Suprapubic skin (tissue), 4 donors: Measurements from ENCODE around the gene MFAP5. TPM values are rescaled to one million over a fixed set of nuclear protein-coding genes. Genes with fewer than 3 reads are reported as not detected.
A peak's percentile ranks its signal among the peaks of the same experiment; 100 is the strongest.

ENCODE experiments used
- DNase-seq, 2 donors: peaks; one replicate each; pipeline ENCODE4 v3.0.0-alpha.2; 2019; ENCODE audit warnings: low spot score in 2 of 2
- H3K27ac ChIP-seq: fragments of 200-600 bp; sonication (generic); one replicate; pipeline ENCODE4 v1.5.1; 2019
- H3K27me3 ChIP-seq: fragments of 200-600 bp; sonication (generic); one replicate; pipeline ENCODE4 v1.5.1; 2019
- H3K36me3 ChIP-seq: fragments of 200-600 bp; sonication (generic); one replicate; pipeline ENCODE4 v1.5.1; 2019
- H3K4me1 ChIP-seq: fragments of 200-600 bp; sonication (generic); one replicate; pipeline ENCODE4 v1.5.1; 2019
- H3K4me3 ChIP-seq: fragments of 200-600 bp; sonication (generic); one replicate; pipeline ENCODE4 v1.5.1; 2019; ENCODE audit warnings: mild to moderate bottlenecking
- H3K9me3 ChIP-seq: fragments of 200-600 bp; sonication (generic); one replicate; pipeline ENCODE4 v1.5.1; 2019
- CTCF ChIP-seq, 2 donors: fragments of 200-600 bp in 1 of 2; fragments of 450-650 bp in 1 of 2; sonication (generic) in 1 of 2; IDR thresholded peaks; one replicate each; pipeline ENCODE4 v1.5.1; 2016 to 2019; ENCODE audit warnings: antibody characterized with exemption in 2 of 2, mild to moderate bottlenecking in 1 of 2, moderate library complexity in 1 of 2
- EP300 ChIP-seq: sonication (generic); formaldehyde crosslinking; IDR thresholded peaks from one replicate; pipeline ENCODE4 v1.6.1; 2017; ENCODE audit warnings: antibody characterized with exemption
- POLR2A ChIP-seq, 2 donors: fragments of 450-650 bp; IDR thresholded peaks; one replicate each; pipeline ENCODE4 v1.6.1; 2017; ENCODE audit warnings: antibody characterized with exemption in 2 of 2, mild to moderate bottlenecking in 2 of 2, moderate library complexity in 2 of 2
- POLR2AphosphoS5 ChIP-seq, 3 donors: sonication (generic); formaldehyde crosslinking; IDR thresholded peaks; one replicate each; pipeline ENCODE4 v1.6.1; 2017; ENCODE audit warnings: antibody characterized with exemption in 3 of 3
- WGBS: methylation state at CpG from one replicate; pipeline ENCODE4 v1.1.5; 2018; 5-methylcytosine and 5-hydroxymethylcytosine counted together
- total RNA-seq, 4 donors: library from RNA; depleted of rRNA; stranded (reverse); fragments of >200 nt; gene quantifications; one replicate each; pipeline ENCODE4 v1.1.0, GENCODE V29; 2016

The MFAP5 gene
- total RNA-seq, 4 donors from 2014 or later: 18.1 to 70.5 (median 26.4) TPM

DNA sequence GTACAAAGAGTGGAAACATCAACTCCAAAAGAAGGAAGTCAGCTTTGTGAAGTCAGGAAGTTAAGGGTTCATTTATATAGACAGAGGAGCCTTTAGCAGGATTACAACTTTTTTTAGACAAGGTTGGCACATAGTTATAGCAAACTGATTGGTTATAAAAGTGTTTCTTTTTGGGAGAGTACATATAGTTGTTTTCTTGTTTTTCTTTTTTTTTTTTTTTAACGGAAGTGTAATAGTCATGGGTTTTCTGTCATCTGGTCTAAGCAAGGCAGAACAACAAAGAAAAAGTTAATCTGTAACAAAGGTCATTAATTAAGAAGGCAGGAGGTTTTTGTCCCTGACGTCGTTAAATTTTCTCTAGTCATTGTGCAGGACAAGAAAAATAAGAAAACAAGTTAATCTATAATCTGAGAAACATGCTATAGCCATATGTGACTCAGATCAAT, 13.0 kb upstream of the MFAP5 start:
- no peaks in the 10 kb centered on the region for H3K9me3 ChIP-seq
- peaks cover 3% of the 10 kb centered on the region for H3K4me1 ChIP-seq
- no peak for DNase-seq
- no peak overlapping the region for H3K4me3 ChIP-seq
- no peaks in the 10 kb centered on the region for H3K27me3 ChIP-seq
- no peaks in the 10 kb centered on the region for H3K36me3 ChIP-seq
- TF ChIP-seq POLR2A (IDR thresholded peaks at IDR 0.05): no peak
- TF ChIP-seq EP300: no peak
- no peak for TF ChIP-seq POLR2AphosphoS5 (IDR thresholded peaks at IDR 0.05)
- TF ChIP-seq CTCF (IDR thresholded peaks at IDR 0.05): no peak
- 32% methylated on average over 3 of the region's 3 CpGs for WGBS
- H3K27ac ChIP-seq: no peak overlapping the region

GRCh38 chr12:8672381-8672780, 9.8 kb upstream of the MFAP5 start:
- Histone ChIP-seq H3K36me3 (no peaks in the 10 kb centered on the region), H3K27me3 (no peaks in the 10 kb centered on the region), H3K4me3 (no peak overlapping the region), H3K4me1 (peaks cover 3% of the 10 kb centered on the region), H3K27ac (no peak overlapping the region), H3K9me3 (no peaks in the 10 kb centered on the region)
- DNase-seq: no peak
- TF ChIP-seq POLR2A (IDR thresholded peaks at IDR 0.05) (no peak), CTCF (IDR thresholded peaks at IDR 0.05) (no peak), POLR2AphosphoS5 (IDR thresholded peaks at IDR 0.05) (no peak), EP300 (no peak)
- 91% methylated on average over 5 of the region's 5 CpGs for WGBS

- no peaks in the 10 kb centered on the region for H3K27me3 ChIP-seq
- H3K4me1 ChIP-seq: no peaks in the 10 kb centered on the region
- no peak overlapping the region for H3K27ac ChIP-seq
- H3K9me3 ChIP-seq: no peaks in the 10 kb centered on the region
- 35% methylated on average over 2 of the region's 2 CpGs for WGBS
- no peak overlapping the region for H3K4me3 ChIP-seq
- H3K36me3 ChIP-seq: no peaks in the 10 kb centered on the region
- no peak for DNase-seq
- no peak for TF ChIP-seq EP300
- TF ChIP-seq CTCF (IDR thresholded peaks at IDR 0.05): no peak
- no peak for TF ChIP-seq POLR2AphosphoS5 (IDR thresholded peaks at IDR 0.05)
- no peak for TF ChIP-seq POLR2A (IDR thresholded peaks at IDR 0.05)
These were observed 5.8 kb upstream of the MFAP5 start for GRCh38 chr12:8668441-8668840.

- no peak overlapping the region for H3K27ac ChIP-seq
- no peak for DNase-seq
- no peaks in the 10 kb centered on the region for H3K9me3 ChIP-seq
- 69% methylated on average over 2 of the region's 2 CpGs for WGBS
- TF ChIP-seq CTCF (IDR thresholded peaks at IDR 0.05): no peak
- no peak for TF ChIP-seq EP300
- H3K4me3 ChIP-seq: no peak overlapping the region
- H3K27me3 ChIP-seq: no peaks in the 10 kb centered on the region
- no peaks in the 10 kb centered on the region for H3K36me3 ChIP-seq
- no peaks in the 10 kb centered on the region for H3K4me1 ChIP-seq
These were observed 4.6 kb upstream of the MFAP5 start for GRCh38 chr12:8667270-8667669.

DNA sequence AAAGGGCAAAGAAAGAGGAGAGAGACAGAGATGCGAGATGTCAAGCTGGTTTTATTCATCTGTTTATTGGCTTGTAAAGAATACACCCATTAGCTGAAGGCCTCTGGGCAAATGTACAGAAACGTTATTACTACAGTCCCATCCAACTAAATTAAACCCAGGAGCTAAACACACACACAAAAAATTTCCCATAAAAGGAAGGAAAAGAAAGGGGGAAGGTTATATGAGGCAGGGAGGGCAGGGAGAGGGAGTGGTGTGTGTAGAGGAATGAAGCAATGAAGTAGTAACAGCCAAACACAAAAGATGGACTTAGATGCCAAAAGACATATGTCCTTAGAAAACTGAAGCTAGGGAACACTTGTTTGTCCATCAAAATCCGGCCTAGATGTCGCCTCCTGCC, 3.1 kb upstream of the MFAP5 start:
- no peak for DNase-seq
- 50% methylated on average over 4 of the region's 4 CpGs for WGBS
- TF ChIP-seq POLR2AphosphoS5 (IDR thresholded peaks at IDR 0.05): no peak
- TF ChIP-seq CTCF (IDR thresholded peaks at IDR 0.05): no peak
- TF ChIP-seq POLR2A (IDR thresholded peaks at IDR 0.05): no peak
- no peak for TF ChIP-seq EP300

More for the DNA sequence above, 3.1 kb upstream of the MFAP5 start:
- H3K27me3 ChIP-seq: no peaks in the 10 kb centered on the region
- H3K36me3 ChIP-seq: no peaks in the 10 kb centered on the region
- no peaks in the 10 kb centered on the region for H3K4me1 ChIP-seq
- no peaks in the 10 kb centered on the region for H3K9me3 ChIP-seq
- H3K4me3 ChIP-seq: no peak overlapping the region
- H3K27ac ChIP-seq: peak overlapping the region; percentile 75
